Lower leg skin (tissue), 3 donors: ENCODE data around the gene FETUB.

Source experiments
- POLR2A ChIP-seq, 2 donors: fragments of 450-650 bp; IDR thresholded peaks; one replicate each; pipeline ENCODE4 v1.6.1; 2016 to 2017; ENCODE audit warnings: antibody characterized with exemption in 2 of 2, mild to moderate bottlenecking in 1 of 2, moderate library complexity in 1 of 2
- TF ChIP-seq, protein P1 (sequence below), 3 donors: fragments of 450-650 bp; IDR thresholded peaks; one replicate each; pipeline ENCODE4 v1.5.1; 2016; ENCODE audit warnings: antibody characterized with exemption in 3 of 3, mild to moderate bottlenecking in 3 of 3, moderate library complexity in 2 of 3

GRCh38 chr3:186624598-186624997 is 15.6 kb upstream of the FETUB start:
- no peak for TF ChIP-seq POLR2A (IDR thresholded peaks at IDR 0.05)
- TF ChIP-seq, protein P1, sequence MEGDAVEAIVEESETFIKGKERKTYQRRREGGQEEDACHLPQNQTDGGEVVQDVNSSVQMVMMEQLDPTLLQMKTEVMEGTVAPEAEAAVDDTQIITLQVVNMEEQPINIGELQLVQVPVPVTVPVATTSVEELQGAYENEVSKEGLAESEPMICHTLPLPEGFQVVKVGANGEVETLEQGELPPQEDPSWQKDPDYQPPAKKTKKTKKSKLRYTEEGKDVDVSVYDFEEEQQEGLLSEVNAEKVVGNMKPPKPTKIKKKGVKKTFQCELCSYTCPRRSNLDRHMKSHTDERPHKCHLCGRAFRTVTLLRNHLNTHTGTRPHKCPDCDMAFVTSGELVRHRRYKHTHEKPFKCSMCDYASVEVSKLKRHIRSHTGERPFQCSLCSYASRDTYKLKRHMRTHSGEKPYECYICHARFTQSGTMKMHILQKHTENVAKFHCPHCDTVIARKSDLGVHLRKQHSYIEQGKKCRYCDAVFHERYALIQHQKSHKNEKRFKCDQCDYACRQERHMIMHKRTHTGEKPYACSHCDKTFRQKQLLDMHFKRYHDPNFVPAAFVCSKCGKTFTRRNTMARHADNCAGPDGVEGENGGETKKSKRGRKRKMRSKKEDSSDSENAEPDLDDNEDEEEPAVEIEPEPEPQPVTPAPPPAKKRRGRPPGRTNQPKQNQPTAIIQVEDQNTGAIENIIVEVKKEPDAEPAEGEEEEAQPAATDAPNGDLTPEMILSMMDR (IDR thresholded peaks at IDR 0.05), result no peak
